K562 (cell line): Measurements from ENCODE around the gene ARL8A. TPM values are rescaled to one million over a fixed set of nuclear protein-coding genes. Genes with fewer than 3 reads are reported as not detected.

Experiments
- ATAC-seq: fragments of 200-7000 bp; cut with Tn5 transposase; 3 replicates; pipeline ENCODE4 v1.9.1; 2020; ENCODE audit warnings: moderate library complexity
- BruUV-seq: library from RNA; stranded (reverse); fragments of 400-500 nt; replicated peaks from 2 replicates; lab custom pipeline; 2021; lab: Mats Ljungman, UMichigan
- CTCF ChIA-PET: fragments of 300-600 bp; formaldehyde crosslinking; extraction: SDS; loops from one replicate; lab custom pipeline; 2021; ENCODE audit warnings: low intra/inter-chr PET ratio; lab: Yijun Ruan, JAX
- POLR2A ChIA-PET: fragments of 300-600, 350-650 bp; sonication (Branson Sonifier 250); formaldehyde crosslinking; extraction: SDS; loops from one replicate; lab custom pipeline; 2021; ENCODE audit warnings: antibody characterized with exemption, inconsistent platforms; lab: Yijun Ruan, JAX
- DNase-seq, 4 experiments: peaks; one replicate each; pipeline versions ENCODE4 v3.0.0 to v3.0.0-alpha.2; 2011 to 2018; ENCODE audit warnings: low spot score in 3 of 4, mixed read lengths in 3 of 4; ENCODE audit errors: extremely low read depth in 1 of 4
- FAIRE-seq: peaks from 2 replicates; lab custom pipeline; 2011; peaks lifted over from hg19 to GRCh38; lab: Jason Lieb, UNC
- H2AFZ ChIP-seq: 2 replicates; pipeline ENCODE4 v1.6.0; 2011; ENCODE audit warnings: low read depth, low read length, control low read depth, inconsistent platforms
- H3K27ac ChIP-seq: fragments of 200-600 bp; 3 replicates; pipeline ENCODE4 v1.8.0; 2011; ENCODE audit warnings: low read depth, mild to moderate bottlenecking, control low read depth, inconsistent platforms, low read length, moderate library complexity, mixed read lengths; ENCODE audit errors: extremely low read depth
- H3K27me3 ChIP-seq, 2 experiments: fragments of 300-600 bp in 1 of 2; 2 replicates in 1 of 2; 3 replicates in 1 of 2; pipeline versions ENCODE4 v1.6.0 to v1.8.0; 2011; ENCODE audit warnings: inconsistent platforms in 2 of 2, low read length in 2 of 2, mild to moderate bottlenecking in 1 of 2, mixed read lengths in 1 of 2, moderate library complexity in 1 of 2; ENCODE audit not compliant: control insufficient read depth in 2 of 2, insufficient read depth in 2 of 2
- H3K36me3 ChIP-seq: fragments of 300-600 bp; 3 replicates; pipeline ENCODE4 v1.8.0; 2011; ENCODE audit warnings: mild to moderate bottlenecking, low read length, inconsistent platforms; ENCODE audit not compliant: control insufficient read depth, insufficient read depth
- H3K4me1 ChIP-seq, 2 experiments: fragments of 200-600 bp in 1 of 2; replicated peaks in 1 of 2; 2 replicates in 1 of 2; 3 replicates in 1 of 2; pipeline versions ENCODE4 v1.5.1 to v1.8.0; 2011; ENCODE audit warnings: inconsistent platforms in 2 of 2, low read length in 2 of 2, mild to moderate bottlenecking in 1 of 2, mixed read lengths in 1 of 2, moderate library complexity in 1 of 2; ENCODE audit not compliant: control insufficient read depth in 2 of 2, insufficient read depth in 2 of 2
- H3K4me2 ChIP-seq: 2 replicates; pipeline ENCODE4 v1.6.1; 2011; ENCODE audit warnings: low read length, control low read depth, inconsistent platforms, mixed read lengths; ENCODE audit not compliant: insufficient read depth
- H3K4me3 ChIP-seq: fragments of 200-600 bp; sonication (generic), shearing (Covaris generic); 2 replicates; pipeline ENCODE4 v1.5.1; 2016; ENCODE audit warnings: control low read depth, inconsistent platforms
- H3K79me2 ChIP-seq: fragments of 200-600 bp; 3 replicates; pipeline ENCODE4 v1.8.0; 2011; ENCODE audit warnings: low read length, inconsistent platforms; ENCODE audit not compliant: control insufficient read depth, insufficient read depth
- H3K9ac ChIP-seq, 2 experiments: 2 replicates each; pipeline versions ENCODE4 v1.6.0 to v1.6.1; 2011; ENCODE audit warnings: low read depth in 2 of 2, low read length in 2 of 2, control low read depth in 1 of 2, inconsistent platforms in 1 of 2, mild to moderate bottlenecking in 1 of 2, mixed read lengths in 1 of 2; ENCODE audit not compliant: insufficient read depth in 1 of 2
- H3K9me1 ChIP-seq: one replicate; pipeline ENCODE4 v1.6.0; 2011; ENCODE audit warnings: inconsistent platforms, mild to moderate bottlenecking, low read length, moderate library complexity; ENCODE audit not compliant: control insufficient read depth, insufficient read depth
- H3K9me3 ChIP-seq: replicated peaks from 2 replicates; pipeline ENCODE4 v1.5.1; 2011; ENCODE audit warnings: low read depth, low read length, inconsistent platforms; ENCODE audit not compliant: control insufficient read depth, insufficient read depth
- H4K20me1 ChIP-seq: replicated peaks from 2 replicates; pipeline ENCODE4 v1.6.1; 2011; ENCODE audit warnings: low read length, inconsistent platforms, mixed read lengths; ENCODE audit not compliant: control insufficient read depth, insufficient read depth
- E2F8 ChIP-seq: fragments of 450-650 bp; IDR thresholded peaks from 2 replicates; pipeline ENCODE4 v1.7.1; 2018; ENCODE audit warnings: mild to moderate bottlenecking, low read depth; ENCODE audit not compliant: partially characterized antibody
- RBM15 ChIP-seq: fragments of 200-400 bp; formaldehyde crosslinking; IDR thresholded peaks from 2 replicates; pipeline ENCODE4 v1.6.1; 2018; ENCODE audit warnings: mild to moderate bottlenecking, low read length, moderate library complexity; ENCODE audit not compliant: insufficient read depth
- THRB ChIP-seq: fragments of 450-650 bp; formaldehyde crosslinking; conservative IDR thresholded peaks from 2 replicates; pipeline ENCODE4 v1.4.0; 2022; ENCODE audit warnings: mild to moderate bottlenecking, missing genetic modification characterization
- WGBS: fragments of 100-300 bp; shearing (Covaris generic); methylation state at CpG from one replicate; pipeline ENCODE4 v1.1.6; 2016; ENCODE audit warnings: low coverage, mixed read lengths; ENCODE audit not compliant: insufficient coverage; ENCODE audit errors: missing lambda C conversion rate; 5-methylcytosine and 5-hydroxymethylcytosine counted together
- in situ Hi-C: fragments of 300-500 bp; cut with MboI; formaldehyde crosslinking; loops from 4 replicates; pipeline ENCODE4 v1.15.0; 2018; ENCODE audit warnings: inconsistent platforms, mixed read lengths
- intact Hi-C: fragments of 100-400 bp; cut with micrococcal nuclease; formaldehyde crosslinking; loops from 2 replicates; pipeline ENCODE4 v1.14.2; 2022
- polyA plus RNA-seq, 8 experiments: library from polyadenylated mRNA; depleted of rRNA in 4 of 8; stranded (reverse) in 5 of 8; unstranded in 3 of 8; fragments of >200 nt; fragmentation: Nextera tagmentation in 2 of 8; fragmentation: Illumina TruSeq in 1 of 8; extraction: Ambion mirVana in 2 of 8; extraction: Trizol in 1 of 8; gene quantifications; 2 replicates each; pipeline versions ENCODE4 v1.2.1 to v1.2.3, GENCODE V29; 2011 to 2014; ENCODE audit warnings: inconsistent platforms in 1 of 8, missing spikeins in 1 of 8
- total RNA-seq, 7 experiments: library from RNA; depleted of rRNA in 6 of 7; stranded (reverse); fragments of >200 nt in 6 of 7; fragmentation: Illumina TruSeq in 2 of 7; extraction: Trizol in 2 of 7; gene quantifications; 2 replicates each; pipeline versions ENCODE4 v1.2.1 to v1.2.3, GENCODE V29; 2011 to 2021; ENCODE audit warnings: low replicate concordance in 1 of 7

ARL8A gene
- total and polyA plus RNA-seq, 9 of the 15 experiments (the other 6 are each of a cell fraction or from before 2014, with no cell fraction given) = 0.17 to 27.3 (median 15.6) TPM

- TF ChIP-seq THRB (CRISPR knock-in tag) = 0 out of 2 replicates have a peak, but pooled peaks have one; percentile 22
- no peak for TF ChIP-seq E2F8
Observed at GRCh38 chr1:202160377-202160940, 15.9 kb upstream of the ARL8A start, which contains the start of gene PTPN7 (continued).

GRCh38 chr1:202159534-202160371, 15.2 kb upstream of the ARL8A start:
- in situ Hi-C loops (no loop called here), intact Hi-C loops (loop anchor here (10.0 kb wide), 1 partner anchor 645 kb away; the partner anchor contains the start of gene KDM5B)
- peak; percentile 64 for FAIRE-seq
- peak overlapping the region; percentile 90 for H3K4me2 ChIP-seq
- no TSS peak for BruUV-seq
- H3K4me1 ChIP-seq = peaks cover 78 to 92% of the 10 kb centered on the region in 2 experiments
- 8% methylated on average over 16 of the region's 16 CpGs for WGBS
- H3K79me2 ChIP-seq = peaks cover 97% of the 10 kb centered on the region
- H3K27ac ChIP-seq = peak overlapping the region; percentile 99
- no peaks in the 10 kb centered on the region for H3K9me1 ChIP-seq
- peak; percentile 35 for ATAC-seq
- no peaks in the 10 kb centered on the region for H3K9me3 ChIP-seq
- H3K4me3 ChIP-seq = peak overlapping the region; percentile 57
- H2AFZ ChIP-seq = peak overlapping the region; percentile 82
- DNase-seq = peak; percentile 58 to 89 (median 70)
- no peaks in the 10 kb centered on the region for H4K20me1 ChIP-seq
- ChIA-PET POLR2A (interaction anchor here (0.6 to 3.2 kb wide), 8 partner anchors 10 to 626 kb away, joined by 3 to 19 read pairs (median 4); no protein-coding TSS in a partner anchor), CTCF (no interaction called here)
- no peaks in the 10 kb centered on the region for H3K27me3 ChIP-seq
- peak overlapping the region; percentile 89 to 91 for H3K9ac ChIP-seq
- peaks cover 41% of the 10 kb centered on the region for H3K36me3 ChIP-seq
- no peak for TF ChIP-seq RBM15
